HG03135 (cell line): ENCODE data around the gene AGAP2.
A peak's percentile ranks its signal among the peaks of the same experiment; 100 is the strongest.
"Not testable (repeated sequence)": the region's sequence is repeated elsewhere in the genome, so short reads cannot be mapped to it uniquely, and the experiment has no call there.

Experiments
- ATAC-seq: cut with Tn5 transposase; IDR thresholded peaks from one replicate; pipeline ENCODE4 v1.9.1; 2021; ENCODE audit warnings: mild to moderate bottlenecking, moderate library complexity; ENCODE audit not compliant: unreplicated experiment

The AGAP2 gene

DNA sequence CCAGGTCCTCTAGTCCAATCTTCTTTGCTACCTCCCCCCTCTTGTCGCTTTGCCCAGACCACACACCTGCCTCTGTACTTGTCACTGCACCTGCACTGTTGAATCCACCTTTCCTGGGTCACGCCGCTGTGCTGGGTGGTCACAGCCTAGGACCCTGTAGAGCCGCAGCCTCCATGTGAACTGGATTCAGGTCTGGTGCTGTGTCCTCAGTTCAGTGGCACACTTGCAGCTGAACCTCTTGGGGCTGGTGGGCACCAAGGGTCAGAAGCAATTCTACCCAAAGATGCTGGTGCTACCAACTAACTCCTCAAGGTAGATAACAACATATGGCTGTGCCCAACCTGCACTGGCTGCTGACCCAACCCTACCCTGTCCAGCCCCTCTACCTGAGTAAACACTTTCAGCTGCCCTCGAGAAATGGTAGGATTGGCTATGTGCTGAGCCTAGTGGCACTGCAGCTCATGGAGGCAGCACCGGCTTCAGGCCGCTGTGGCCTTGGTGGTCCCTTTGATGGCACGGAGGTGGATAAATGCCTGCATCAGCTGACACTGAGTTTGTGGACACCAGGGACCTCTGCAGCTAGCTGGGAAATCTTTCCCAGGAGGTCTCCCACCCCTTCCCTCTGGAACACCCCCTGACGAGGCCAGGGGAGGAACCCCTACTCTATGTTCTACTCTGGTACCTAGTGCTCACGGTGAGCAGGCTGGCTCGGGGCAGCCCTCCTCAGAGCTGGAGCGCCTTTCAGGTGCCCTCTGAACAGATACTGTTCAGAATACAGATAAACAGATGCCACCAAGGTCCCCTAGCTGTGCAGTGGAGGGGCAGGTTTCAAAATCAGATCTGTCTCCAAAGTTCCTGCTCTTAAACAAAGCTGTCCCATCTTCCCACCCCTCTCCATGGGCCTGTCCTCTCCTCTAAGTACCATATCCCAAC lies 14.3 kb downstream of the AGAP2 start:
- no peak for ATAC-seq

DNA sequence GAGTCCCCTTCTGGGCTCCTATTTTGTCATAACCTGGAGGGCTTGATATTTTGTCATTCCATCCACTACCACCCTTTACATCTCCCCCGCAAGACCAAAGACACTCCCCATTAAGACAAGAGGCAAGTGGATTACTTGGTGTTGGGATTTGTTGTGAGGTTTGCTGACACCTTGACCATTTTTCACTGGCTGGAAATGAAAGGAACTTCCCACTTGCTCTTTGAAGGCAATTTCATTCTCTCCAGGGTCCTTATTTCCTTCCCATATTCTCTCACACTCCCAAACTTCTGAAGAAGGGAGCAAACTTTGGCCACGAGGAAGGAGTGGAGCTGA lies 14.9 kb downstream of the AGAP2 start:
- ATAC-seq = no peak

DNA sequence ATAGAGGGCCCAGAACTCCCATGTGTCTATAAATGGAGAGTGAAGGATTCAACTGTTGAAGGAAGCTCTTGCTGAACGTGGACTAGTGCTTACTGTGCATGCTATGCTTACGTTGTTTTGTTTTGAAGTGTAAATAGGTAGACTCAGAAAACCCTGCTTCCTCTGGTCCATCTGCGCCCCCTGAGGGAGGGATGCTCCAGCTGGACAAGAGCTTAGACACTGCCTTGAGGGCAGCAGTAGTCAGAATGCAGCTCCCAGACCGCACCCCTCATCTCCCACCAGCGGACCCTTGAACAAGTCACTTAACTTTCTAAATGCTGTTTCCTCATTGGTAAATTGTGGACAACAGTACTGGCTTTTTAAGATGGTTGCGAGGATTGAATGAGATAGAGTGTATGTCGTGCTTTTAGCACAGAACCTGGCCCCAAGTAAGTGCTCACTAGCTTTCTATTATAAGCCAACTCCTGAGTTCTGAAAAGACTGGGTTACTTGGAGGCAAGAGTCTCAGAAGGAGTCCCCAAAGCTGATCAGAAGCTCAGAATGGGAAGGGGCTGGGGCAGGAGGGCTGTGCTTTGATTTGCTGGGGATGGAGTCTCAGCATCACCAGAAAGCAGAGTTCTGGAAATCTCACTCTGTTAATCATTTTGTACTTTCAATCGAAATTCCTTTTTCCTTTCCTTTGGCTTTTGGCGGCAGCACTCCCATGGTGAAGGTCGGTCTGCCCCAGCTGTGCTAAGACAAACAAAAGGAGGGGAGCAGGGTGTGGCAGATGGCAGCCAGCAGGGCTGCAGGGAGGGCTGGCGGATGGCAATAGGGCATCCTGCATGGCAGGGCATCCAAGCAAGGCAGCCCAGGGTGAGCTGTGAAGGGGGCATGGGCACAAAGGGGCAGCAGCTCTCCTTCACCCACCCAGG lies 15.6 kb downstream of the AGAP2 start:
- ATAC-seq = no peak

DNA sequence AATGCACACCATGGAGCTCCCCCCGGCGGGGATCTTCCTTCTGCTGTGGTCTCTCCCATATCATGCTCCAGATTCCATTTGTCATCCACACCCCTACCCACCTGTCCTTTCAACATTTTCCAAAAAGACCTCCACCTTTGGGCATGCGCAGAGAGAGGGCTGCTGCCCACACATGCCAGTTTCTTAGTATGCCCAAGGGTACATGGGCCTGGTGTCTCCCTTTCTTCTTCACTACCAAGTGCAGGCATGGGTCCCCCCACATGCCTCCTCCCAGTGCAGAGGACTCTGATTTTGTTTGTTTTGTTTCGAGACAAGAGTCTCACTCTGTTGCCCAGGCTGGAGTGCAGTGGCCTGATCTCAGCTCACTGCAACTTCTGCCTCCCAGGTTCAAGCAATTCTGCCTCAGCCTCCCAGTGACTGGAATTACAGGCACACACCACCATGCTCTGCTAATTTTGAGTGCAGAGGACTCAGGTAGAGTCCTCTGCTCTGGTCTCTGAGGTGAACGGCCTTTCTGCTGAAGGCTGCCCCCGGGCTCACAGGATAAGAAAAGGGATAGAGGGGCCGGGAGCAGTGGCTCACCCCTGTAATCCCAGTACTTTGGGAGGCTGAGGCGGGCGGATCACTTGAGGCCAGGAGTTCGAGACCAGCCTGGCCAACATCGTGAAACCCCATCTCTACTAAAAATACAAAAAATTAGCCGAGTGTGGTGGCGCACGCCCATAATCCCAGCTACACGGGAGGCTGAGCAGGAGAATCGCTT lies 16.5 kb downstream of the AGAP2 start:
- not testable (repeated sequence) for ATAC-seq

DNA sequence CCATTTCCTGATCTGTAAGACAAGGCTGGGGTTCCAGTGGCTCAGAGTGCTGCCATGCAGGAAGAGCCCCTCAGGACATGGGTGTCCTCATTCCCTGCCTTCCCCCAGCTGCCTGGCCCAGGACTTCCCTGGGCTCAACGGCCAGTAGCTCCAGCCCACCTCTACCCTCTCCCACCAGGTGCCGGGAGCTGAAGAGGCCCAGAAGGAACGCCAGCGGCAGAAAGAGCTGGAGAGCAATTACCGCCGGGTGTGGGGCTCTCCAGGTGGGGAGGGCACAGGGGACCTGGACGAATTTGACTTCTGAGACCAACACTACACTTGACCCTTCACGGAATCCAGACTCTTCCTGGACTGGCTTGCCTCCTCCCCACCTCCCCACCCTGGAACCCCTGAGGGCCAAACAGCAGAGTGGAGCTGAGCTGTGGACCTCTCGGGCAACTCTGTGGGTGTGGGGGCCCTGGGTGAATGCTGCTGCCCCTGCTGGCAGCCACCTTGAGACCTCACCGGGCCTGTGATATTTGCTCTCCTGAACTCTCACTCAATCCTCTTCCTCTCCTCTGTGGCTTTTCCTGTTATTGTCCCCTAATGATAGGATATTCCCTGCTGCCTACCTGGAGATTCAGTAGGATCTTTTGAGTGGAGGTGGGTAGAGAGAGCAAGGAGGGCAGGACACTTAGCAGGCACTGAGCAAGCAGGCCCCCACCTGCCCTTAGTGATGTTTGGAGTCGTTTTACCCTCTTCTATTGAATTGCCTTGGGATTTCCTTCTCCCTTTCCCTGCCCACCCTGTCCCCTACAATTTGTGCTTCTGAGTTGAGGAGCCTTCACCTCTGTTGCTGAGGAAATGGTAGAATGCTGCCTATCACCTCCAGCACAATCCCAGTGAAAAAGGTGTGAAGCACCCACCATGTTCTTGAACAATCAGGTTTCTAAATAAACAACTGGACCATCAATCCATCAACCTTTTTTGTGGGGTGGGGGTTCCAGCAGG lies 17.6 kb downstream of the AGAP2 start:
- ATAC-seq = no peak

DNA sequence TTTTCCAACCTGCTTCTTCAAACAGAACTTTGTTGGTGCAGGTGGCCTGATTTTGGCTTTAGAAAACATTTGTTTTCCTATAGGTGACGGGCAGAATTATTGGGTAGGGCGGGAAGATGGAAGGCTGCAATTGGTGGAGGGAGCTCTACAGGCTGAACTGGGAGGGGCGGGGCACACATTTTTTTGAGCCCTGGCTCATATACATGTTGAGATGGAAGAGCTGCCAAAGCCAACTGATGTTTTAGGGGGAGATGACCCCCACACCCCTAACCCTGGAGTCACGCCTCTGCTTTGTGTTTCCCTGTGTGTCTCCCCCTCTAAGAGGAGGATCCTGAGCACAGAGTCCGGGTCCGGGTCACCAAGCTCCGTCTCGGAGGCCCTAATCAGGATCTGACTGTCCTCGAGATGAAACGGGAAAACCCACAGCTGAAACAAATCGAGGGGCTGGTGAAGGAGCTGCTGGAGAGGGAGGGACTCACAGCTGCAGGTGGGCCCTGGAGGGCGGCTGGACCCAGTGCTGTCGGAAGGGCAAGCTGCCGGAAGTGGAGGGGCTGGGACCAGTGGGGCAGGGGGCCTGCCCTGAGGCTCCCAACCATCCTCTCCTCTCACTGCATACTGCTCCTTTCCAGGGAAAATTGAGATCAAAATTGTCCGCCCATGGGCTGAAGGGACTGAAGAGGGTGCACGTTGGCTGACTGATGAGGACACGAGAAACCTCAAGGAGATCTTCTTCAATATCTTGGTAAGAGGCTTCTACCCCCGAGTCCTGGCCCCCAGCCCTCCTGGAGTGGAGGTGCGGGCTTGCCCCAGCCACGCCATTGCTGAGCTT lies 18.6 kb downstream of the AGAP2 start:
- no peak for ATAC-seq

DNA sequence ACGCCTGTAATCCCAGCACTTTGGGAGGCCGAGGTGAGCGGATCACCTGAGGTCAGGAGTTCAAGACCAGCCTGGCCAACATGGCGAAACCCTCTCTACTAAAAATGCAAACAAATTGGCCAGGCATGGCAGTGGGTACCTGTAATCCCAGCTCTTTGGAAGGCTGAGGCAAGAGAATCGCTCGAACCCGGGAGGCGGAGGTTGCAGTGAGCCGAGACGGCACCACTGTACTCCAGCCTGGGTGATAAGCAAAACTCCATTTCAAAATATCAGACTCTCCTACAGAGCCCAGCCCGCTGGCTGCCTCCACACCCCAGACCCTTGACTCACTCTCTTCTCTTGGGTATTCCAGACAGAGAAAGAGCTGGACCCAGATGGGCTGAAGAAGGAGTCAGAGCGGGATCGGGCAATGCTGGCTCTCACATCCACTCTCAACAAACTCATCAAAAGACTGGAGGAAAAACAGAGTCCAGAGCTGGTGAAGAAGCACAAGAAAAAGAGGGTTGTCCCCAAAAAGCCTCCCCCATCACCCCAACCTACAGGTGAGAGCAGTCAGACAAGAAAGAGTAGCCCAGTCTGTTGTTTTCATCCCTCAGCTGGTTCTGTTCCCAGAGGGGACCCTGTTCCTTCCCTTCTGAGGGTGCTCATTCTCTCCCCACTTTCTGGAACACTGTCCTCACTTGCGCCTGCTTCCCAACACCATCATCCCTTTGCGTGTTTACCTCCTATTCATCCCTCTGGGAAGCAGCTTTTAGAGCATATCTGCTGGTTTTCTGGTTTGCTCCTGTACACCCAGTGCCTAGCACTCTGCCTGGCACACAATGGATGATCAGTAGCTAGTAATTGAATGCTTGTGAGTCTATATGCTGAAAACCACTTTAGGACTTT lies 19.7 kb downstream of the AGAP2 start:
- no peak for ATAC-seq

DNA sequence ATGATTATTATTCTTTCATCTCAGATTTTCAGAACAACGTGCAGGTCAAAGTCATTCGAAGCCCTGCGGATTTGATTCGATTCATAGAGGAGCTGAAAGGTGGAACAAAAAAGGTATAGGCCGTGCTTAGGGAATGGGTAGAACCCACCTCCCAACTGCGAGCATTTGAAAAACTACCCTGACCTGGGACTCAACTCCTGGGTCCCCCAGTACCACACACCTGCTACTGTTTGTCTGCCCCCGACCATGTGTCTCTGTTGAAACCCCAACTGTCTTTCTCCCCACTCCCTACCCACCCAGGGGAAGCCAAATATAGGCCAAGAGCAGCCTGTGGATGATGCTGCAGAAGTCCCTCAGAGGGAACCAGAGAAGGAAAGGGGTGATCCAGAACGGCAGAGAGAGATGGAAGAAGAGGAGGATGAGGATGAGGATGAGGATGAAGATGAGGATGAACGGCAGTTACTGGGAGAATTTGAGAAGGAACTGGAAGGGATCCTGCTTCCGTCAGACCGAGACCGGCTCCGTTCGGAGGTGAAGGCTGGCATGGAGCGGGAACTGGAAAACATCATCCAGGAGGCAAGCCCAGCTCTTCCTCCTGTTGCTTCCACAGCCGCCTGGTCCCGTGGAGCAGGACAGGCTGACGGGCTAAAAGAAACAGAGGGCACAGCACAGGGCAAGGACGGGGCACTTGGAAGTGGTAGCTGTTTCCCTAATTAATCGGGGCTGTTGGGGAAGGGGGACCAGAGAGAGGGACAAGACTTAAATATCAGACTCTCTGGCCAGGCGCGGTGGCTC lies 20.5 kb downstream of the AGAP2 start:
- ATAC-seq = no peak

DNA sequence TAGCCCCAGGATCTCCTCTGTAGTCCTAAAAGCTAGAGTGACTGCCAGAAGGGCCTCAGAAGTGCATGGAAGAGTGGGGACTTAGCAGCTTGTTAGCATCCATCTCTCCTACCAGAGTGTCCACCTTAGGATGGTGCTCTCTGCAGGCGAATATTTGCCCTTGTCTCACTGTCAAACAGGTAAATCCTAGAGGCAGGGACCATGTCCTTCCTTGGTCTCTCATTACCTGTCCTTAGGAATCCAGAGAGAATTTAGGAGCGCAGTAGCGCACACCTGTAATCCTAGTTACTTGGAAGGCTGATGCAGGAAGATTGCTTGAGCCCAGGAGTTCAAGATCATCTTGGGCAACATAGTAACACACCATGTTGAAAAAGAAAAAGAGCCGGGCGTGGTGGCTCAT lies 21.4 kb downstream of the AGAP2 start:
- ATAC-seq = no peak

DNA sequence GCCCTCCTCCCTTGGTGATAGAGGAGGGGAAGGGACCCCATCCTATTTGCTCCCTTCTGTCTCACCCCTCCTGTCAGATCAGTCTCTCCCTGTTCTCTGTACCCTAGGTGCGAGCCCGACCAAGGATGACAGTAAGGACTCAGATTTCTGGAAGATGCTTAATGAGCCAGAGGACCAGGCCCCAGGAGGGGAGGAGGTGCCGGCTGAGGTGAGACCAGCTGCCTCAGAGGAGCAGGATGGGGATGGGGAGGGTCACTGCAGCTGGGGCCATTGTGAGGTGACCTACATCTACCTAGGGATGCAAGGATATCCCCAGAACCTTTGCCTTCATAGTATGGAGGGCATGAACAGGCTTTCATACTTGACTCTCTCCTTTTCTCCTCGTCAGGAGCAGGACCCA lies 22.2 kb downstream of the AGAP2 start:
- ATAC-seq = no peak

DNA sequence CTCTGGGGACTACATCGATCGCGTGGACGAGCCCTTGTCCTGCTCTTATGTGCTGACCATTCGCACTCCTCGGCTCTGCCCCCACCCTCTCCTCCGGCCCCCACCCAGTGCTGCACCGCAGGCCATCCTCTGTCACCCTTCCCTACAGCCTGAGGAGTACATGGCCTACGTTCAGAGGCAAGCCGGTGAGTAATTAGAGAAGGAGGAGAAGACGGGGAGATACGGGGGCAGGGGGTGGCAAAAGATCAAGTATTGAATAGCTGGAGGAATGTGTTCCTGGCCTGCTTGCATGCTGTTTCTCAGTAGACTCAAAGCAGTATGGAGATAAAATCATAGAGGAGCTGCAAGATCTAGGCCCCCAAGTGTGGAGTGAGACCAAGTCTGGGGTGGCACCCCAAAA lies 22.8 kb downstream of the AGAP2 start:
- no peak for ATAC-seq

DNA sequence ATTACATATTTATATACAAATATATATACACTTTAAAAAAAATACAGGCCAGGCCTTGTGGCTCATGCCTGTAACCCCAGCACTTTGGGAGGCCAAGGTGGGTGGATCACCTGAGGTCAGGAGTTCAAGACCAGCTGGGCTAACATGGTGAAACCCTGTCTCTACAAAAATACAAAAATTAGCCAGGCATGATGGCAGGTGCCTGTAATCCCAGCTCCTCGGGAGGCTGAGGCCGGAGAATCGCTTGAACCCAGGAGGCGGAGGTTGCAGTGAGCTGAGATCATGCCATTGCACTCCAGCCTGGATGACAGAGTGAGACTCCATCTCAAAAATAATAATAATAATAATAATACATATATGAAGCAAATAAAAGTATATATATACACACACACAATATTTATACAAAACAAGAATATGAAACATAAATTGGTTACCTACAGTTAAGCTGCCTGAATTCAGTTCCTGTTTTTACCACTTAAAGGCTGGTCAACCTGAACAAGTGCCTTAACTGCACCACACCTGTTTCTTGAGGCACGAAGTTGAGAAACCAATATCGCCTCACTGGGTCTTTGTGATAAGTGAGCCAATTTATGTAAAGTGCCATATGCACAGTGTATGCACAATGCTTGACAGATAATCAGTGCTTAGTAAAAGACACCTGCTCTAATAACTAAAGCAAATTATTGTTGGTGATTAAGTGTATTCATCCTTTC lies 23.4 kb downstream of the AGAP2 start:
- ATAC-seq = peak; percentile 71

DNA sequence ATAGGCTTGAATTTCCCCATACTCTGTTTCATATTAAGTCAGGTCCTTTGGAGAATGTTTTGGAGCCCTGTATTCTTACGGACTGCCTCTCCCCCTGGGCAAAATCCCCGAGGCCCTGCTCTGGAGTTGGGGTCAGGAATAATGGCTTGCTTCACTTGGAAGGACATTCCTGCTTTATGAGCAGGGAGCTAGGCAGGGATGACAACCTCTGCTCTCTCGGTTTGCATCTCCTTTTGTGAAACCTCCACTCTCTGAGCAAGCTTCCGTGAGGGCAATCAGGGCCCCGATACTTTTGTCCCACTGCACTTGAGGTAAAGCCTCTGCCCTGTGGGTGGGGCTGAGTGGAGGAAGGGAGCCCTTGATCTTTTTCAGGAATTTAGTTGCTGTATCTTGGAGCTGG lies 25.3 kb downstream of the AGAP2 start:
- no peak for ATAC-seq

DNA sequence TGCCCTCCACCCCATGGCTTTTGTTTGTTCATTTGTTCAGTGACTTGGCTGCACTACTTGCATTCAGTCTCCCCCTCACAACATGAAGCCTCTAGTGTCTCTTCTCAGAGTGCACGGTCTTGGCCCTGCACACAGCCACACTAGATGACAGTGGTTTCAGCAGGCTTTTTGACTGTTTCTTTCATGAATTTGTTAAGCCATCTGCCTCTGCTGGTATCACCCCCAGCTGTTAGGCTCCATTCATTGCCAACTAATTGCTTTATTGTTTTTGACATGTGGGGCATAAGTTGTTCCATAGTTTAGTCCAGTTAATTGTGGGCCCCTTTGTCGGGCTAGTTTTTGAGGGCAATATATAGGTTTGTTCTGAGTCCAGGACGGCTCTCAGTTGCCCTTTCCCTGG lies 25.8 kb downstream of the AGAP2 start:
- ATAC-seq = no peak

DNA sequence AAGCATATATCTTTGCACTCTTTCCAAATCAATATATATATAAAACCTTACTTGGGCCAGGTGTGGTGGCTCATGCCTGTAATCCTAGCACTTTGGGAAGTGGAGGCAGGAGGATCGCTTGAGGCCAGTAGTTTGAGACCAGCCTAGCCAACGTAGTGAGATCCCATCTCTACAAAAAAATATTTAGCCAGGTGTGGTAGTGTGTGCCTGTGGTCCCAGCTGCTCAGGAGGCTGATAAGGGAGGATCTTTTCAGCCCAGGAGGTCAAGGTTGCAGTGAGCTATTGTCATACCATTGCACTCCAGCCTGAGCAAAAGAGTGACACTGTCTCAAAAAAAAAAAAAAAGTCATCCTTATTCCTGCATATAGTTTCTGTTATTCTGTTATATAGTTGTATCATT lies 30.2 kb downstream of the AGAP2 start:
- no peak for ATAC-seq

DNA sequence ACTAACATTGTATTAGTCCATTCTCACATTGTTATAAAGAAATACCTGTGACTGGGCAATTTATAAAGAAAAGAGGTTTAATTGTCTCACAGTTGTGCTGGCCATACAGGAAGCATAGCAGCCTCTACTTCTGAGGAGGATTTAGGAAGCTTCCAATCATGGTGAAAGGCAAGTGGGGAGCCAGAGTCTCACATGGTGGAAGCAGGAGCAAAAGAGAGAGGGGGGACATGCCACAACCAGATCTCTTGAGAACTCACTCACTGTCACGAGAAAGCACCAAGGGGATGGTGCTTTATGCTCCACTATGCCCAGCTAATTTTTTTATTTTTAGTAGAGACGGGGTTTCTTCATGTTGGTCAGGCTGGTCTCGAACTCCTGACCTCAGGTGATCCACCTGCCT lies 31.3 kb downstream of the AGAP2 start:
- no peak for ATAC-seq

DNA sequence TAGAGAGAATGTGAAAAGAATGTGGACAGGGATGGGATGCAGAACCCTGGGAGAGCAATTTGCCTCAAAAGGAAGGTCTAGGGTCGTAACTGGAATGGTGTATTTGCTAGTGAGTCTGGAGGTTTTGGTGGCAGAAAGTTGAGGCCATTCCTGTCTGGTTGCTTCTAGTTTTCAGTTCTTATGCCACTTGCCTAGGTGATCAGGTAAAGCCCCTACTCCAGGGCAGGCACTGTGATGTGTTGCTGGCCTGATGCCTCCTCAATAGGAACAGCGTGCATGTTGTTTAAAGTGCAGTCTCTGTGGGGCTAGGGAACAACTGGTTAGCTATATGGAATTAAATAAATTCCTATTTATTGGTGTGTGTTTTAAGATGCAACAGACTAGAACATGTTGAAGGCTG lies 38.2 kb downstream of the AGAP2 start:
- no peak for ATAC-seq
